GM12801 (cell line): ENCODE data around the gene C8G.

Experiments
- TF ChIP-seq, protein P1 (sequence below): IDR thresholded peaks from one replicate; pipeline ENCODE4 v1.5.1; 2011; ENCODE audit warnings: control low read depth; ENCODE audit not compliant: insufficient read length; ENCODE audit errors: extremely low read depth

The C8G gene

GRCh38 chr9:136943291-136944211 is 1.5 kb upstream of the C8G start:
- TF ChIP-seq, protein P1, sequence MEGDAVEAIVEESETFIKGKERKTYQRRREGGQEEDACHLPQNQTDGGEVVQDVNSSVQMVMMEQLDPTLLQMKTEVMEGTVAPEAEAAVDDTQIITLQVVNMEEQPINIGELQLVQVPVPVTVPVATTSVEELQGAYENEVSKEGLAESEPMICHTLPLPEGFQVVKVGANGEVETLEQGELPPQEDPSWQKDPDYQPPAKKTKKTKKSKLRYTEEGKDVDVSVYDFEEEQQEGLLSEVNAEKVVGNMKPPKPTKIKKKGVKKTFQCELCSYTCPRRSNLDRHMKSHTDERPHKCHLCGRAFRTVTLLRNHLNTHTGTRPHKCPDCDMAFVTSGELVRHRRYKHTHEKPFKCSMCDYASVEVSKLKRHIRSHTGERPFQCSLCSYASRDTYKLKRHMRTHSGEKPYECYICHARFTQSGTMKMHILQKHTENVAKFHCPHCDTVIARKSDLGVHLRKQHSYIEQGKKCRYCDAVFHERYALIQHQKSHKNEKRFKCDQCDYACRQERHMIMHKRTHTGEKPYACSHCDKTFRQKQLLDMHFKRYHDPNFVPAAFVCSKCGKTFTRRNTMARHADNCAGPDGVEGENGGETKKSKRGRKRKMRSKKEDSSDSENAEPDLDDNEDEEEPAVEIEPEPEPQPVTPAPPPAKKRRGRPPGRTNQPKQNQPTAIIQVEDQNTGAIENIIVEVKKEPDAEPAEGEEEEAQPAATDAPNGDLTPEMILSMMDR = no peak

DNA sequence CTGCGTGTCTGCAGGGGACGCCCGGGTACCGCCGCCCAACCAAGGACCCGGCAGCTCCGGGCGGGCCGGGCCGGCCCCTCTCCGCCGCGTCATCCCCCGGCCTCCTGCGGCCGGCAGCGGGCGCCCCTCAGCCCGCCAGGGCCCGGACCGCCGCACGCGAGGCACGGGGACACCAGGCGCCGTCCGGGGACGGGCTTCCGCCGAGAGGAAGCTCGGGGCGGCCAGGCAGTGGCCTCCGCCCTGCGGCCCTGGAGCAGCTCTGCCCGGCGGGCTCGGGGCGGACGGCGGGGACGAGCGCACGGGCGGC is 878 bp upstream of the C8G start:
- TF ChIP-seq, protein P1 = no peak

GRCh38 chr9:136945333-136946227 is 537 bp downstream of the C8G start:
- TF ChIP-seq, protein P1 = no peak

GRCh38 chr9:136946228-136947027 is 1.4 kb downstream of the C8G start:
- TF ChIP-seq, protein P1 = no peak

DNA sequence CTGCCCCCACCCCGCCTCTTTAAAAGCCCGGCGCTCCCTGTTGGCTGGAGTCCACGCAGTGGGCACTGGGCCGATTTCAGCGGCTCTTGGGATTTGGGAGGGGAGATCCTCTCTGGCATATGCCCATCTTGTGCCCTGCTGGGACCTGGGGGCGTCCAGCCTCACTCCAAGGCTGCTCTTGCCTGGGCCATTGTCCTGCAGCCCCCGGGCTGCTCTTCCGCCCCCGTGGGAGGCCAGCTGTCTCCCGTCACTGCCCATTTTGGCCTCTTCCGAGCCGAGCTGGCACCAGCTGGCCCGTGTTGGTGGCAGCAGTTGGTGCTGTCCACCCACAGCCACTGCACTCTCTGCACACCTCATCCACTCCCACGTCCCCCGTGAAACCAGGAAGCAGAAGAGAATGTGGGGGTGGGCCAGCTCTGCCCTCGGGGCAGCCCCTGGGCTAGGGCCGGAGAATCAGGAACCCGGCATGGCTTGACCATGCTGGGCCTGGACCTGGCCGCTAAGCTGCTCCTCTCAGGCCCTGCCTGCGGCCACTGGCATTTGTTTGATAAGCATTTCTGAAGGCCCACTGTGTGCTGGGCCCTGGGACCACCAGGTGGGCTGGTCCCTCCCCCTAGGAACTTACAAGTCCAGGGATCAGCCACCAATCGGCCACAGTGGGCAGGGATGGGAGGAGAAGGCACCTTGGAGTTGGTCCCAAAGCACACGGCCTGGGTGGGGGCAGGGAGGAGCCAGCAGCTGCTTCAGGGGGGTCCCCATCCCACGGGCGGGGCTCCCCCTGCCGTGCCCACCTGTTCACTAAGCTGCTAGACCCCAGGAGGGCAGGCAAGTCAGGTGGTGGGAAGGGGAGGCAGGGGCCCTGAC is 2.2 kb downstream of the C8G start:
- TF ChIP-seq, protein P1 = no peak

DNA sequence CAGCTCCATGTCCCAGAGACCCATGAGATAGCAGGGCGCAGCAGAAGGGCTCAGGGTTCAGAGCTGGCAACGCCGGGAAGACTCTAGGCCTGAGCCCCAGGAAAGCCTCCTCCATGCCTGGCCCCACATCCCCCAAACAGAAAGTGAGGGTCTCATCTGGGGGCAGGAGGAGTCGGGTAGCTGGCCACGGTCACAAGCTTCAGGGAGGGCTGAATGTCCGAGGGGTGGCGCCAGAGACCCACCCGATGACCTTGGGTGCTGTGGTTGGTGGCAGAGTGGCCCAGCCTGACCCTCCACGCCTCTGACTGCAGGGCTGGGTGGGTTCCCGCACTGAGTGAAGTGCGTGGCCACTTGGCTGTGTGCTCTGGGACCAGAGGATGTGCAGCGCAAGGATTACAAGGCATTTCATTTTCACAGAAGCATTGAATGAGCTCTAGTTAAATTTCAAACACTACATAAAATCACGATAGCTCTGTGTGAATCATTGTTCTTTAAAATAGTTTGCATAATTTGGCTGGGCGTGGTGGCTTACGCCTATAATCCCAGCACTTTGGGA is 3.0 kb downstream of the C8G start:
- TF ChIP-seq, protein P1 = no peak
